ENCODE data around the gene CIB4.

CIB4 gene

DNA sequence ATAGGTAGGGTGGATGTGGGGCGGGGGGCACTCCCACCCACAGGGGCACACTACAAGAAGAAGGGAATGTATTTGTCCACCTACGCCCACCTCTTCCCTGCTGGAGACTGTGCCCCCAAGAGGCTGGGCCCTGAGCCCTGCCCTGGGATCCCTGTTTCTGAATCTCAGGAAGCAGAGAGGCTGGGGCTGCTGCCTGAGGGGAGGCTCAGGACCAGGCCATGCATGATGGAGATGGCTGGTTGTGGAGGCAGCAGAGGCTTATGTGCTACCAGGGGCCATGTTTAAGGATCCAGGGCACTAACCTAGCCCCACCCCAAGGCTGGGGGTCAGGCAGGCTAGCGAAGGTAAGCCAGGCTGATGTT lies 82.1 kb downstream of the CIB4 start:
- no peak for DNase-seq
- TF ChIP-seq, protein P1, sequence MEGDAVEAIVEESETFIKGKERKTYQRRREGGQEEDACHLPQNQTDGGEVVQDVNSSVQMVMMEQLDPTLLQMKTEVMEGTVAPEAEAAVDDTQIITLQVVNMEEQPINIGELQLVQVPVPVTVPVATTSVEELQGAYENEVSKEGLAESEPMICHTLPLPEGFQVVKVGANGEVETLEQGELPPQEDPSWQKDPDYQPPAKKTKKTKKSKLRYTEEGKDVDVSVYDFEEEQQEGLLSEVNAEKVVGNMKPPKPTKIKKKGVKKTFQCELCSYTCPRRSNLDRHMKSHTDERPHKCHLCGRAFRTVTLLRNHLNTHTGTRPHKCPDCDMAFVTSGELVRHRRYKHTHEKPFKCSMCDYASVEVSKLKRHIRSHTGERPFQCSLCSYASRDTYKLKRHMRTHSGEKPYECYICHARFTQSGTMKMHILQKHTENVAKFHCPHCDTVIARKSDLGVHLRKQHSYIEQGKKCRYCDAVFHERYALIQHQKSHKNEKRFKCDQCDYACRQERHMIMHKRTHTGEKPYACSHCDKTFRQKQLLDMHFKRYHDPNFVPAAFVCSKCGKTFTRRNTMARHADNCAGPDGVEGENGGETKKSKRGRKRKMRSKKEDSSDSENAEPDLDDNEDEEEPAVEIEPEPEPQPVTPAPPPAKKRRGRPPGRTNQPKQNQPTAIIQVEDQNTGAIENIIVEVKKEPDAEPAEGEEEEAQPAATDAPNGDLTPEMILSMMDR (IDR thresholded peaks at IDR 0.05; ENCODE audit: low read depth, low read length): no peak
- Histone ChIP-seq H3K36me3 (no peaks in the 10 kb centered on the region), H3K4me3 (ENCODE audit: low read depth, low read length) (peak overlapping the region; percentile 27), H3K9me3 (ENCODE audit: severe bottlenecking) (no peaks in the 10 kb centered on the region), H3K27ac (no peak overlapping the region), H3K27me3 (ENCODE audit: insufficient read depth, low read depth, severe bottlenecking) (no peaks in the 10 kb centered on the region)

DNA sequence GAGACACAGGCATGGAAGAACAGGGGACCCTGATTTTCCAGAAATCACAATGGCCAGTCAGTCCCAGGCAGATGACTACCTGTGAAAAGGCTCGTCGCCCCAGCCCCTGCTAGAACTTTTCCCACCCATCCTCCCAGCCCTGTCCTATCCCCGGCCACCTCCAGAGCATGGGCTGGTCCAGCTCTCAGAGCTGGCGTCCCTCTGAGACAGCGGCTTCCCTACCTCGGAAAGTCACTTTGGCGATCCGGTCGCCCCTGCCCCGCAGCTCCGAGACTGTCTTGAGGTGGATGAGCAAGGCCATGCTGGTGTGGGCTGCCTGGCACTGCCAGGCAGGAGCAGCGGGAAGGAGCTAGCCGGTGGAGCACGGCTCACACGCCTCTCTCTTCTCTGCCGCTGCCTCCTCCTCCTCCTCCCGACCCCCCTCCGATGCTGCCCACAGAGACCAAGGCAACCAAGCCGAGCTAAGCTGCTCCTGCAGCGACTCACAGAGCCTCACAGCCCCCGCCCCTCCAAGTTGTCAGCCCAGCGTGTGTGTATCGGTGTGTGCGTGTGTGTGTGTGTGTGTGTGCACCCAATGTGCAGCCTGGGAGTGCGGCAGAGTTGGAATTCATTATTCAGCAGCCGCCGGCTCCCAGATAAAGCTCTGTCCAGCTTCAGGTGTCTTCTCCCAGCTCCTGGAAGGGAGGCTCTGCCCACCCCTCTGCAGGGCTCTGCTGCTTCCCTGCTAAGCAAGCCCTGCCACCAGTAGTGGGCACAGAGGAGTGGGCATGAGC lies 82.7 kb downstream of the CIB4 start:
- Histone ChIP-seq H3K27ac (no peak overlapping the region), H3K9me3 (ENCODE audit: severe bottlenecking) (no peaks in the 10 kb centered on the region), H3K36me3 (no peaks in the 10 kb centered on the region), H3K4me3 (ENCODE audit: low read depth, low read length) (peak overlapping the region; percentile 27), H3K27me3 (ENCODE audit: insufficient read depth, low read depth, severe bottlenecking) (no peaks in the 10 kb centered on the region)
- DNase-seq: peak; percentile 81
- TF ChIP-seq, protein P1 (IDR thresholded peaks at IDR 0.05; ENCODE audit: low read depth, low read length): no peak

DNA sequence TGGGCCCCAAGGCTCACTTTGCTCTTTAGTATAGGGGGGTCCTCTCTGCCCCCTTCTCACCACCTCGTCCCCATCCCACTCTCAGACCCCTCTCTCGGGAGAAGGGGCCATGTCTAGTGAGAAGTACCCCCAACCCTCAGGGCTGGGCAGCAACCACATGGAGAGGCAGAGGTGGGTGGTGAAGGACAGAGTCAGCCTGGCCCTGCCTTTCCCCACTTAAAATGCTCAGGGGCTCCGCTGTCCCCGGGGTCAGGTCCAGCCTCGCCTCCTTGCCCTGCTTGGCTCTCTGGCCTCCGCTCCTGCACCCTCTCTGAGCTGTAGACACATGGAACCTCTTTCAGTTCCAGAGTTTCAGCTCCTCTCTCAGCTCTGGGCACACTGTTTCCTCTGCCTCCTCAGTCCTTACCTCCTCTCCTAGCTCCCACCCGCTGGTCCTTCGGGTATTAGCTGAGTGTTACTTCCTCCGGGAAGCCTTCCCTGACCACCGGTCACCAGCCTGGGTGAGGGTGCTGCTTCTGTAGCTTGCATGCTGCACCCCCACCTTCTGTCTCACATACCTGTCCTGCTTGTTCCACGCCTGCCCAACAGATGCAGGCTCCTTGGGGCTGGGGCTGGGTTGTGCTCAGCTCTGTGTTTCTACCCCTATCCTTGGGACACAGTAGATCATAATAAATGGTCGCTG lies 83.8 kb downstream of the CIB4 start:
- no peak overlapping the region for H3K4me3 ChIP-seq (ENCODE audit: low read depth, low read length)
- no peak overlapping the region for H3K27ac ChIP-seq
- no peak for DNase-seq
- TF ChIP-seq, protein P1 (IDR thresholded peaks at IDR 0.05; ENCODE audit: low read depth, low read length): no peak
- no peaks in the 10 kb centered on the region for H3K9me3 ChIP-seq (ENCODE audit: severe bottlenecking)
- no peaks in the 10 kb centered on the region for H3K27me3 ChIP-seq (ENCODE audit: insufficient read depth, low read depth, severe bottlenecking)
- H3K36me3 ChIP-seq: no peaks in the 10 kb centered on the region

DNA sequence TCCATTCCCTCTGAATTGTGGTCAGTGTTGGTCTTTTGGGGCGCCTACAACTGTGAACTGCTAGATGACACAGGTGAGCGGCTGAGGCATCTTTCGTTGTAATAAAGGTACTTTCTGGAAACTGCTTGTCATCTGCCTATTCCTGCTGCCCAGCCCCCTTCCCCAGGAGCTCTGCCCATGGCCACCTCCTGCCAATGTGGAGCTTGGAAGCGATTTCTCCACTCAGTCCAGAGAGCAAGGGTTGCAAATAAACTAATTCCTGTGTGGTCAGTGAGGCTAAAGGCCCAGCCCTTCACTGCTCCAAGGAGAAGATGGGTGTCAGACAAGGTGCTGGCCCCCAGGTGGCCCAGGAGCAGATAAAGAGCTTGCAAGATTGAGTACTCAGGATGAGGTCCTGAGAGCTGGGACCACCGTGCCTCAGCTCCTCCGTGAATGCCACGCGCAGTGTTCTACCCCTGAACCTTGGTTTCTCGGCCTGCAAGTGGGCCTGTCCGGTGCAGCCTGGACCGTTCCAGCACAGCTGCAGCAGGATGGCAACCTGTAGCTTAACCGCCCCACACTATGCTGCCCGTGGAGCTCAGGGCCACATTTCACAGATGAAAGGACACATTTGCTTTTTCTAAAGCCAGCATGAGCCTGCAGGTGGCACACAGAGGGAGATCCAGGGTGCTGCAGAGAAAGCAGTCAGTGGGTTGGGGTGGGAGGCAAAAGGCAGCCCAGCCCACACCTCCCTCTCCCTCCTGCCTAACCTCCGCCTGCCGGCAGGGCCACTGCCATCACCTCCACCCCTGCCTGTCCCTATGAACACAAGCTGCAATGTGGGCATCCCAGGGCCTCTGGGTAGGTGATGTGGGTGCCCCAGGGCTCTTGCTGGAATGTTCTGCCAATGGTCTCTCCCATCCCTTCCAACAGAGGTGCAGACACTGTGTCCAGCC lies 84.6 kb downstream of the CIB4 start:
- no peaks in the 10 kb centered on the region for H3K9me3 ChIP-seq (ENCODE audit: severe bottlenecking)
- no peak overlapping the region for H3K4me3 ChIP-seq (ENCODE audit: low read depth, low read length)
- no peaks in the 10 kb centered on the region for H3K27me3 ChIP-seq (ENCODE audit: insufficient read depth, low read depth, severe bottlenecking)
- no peak for DNase-seq
- H3K27ac ChIP-seq: no peak overlapping the region
- TF ChIP-seq, protein P1 (IDR thresholded peaks at IDR 0.05; ENCODE audit: low read depth, low read length): no peak
- H3K36me3 ChIP-seq: no peaks in the 10 kb centered on the region

DNA sequence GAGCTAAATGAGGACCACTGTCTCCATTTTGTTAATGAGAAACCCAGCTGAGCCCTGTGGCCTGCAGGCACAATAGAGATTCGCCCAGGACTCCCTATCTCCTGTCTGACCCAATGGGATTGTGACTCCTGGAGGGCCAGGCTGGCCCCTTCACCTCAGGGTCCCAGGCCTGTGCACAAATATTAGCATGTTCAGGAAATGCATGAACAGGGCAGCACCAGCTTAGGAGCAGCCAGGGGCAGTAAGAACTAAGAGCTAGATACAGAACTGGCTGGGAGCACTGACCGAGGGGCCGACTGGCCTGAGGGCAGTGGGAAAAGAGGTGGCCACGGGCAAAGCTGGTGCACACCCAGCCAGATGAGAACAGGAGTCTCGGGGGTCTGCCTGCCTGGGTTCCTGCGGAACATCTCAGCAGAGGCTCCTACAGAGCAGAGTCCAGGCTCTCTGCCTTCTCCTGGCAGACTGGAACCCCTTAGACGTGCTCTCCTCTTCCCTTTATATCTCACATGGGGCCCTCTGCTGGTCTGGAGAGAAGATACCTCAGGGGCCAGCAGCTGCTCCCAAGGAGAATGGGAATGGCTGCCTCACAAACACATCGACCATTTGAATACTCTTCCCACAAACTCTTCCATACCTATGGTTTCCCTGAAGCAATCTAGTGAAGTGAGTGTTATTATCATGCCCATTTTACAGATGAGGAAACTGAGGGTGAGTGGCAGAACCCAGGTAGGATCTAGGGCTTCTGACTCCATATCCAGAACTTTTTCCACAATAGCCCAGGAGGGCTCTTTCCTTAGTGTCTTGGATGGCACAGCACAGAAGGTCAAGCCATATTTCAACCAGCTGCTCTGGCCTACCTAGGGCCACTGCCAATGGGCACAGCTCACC lies 85.7 kb downstream of the CIB4 start:
- H3K4me3 ChIP-seq (ENCODE audit: low read depth, low read length): no peak overlapping the region
- H3K27me3 ChIP-seq (ENCODE audit: insufficient read depth, low read depth, severe bottlenecking): no peaks in the 10 kb centered on the region
- TF ChIP-seq, protein P1 (IDR thresholded peaks at IDR 0.05; ENCODE audit: low read depth, low read length): peak; percentile 47
- H3K27ac ChIP-seq: no peak overlapping the region
- DNase-seq: peak; percentile 49
- no peaks in the 10 kb centered on the region for H3K9me3 ChIP-seq (ENCODE audit: severe bottlenecking)
- no peaks in the 10 kb centered on the region for H3K36me3 ChIP-seq

All from WERI-Rb-1 (cell line).